GM18498 (cell line): ENCODE data around the gene INPP5A.
"Not testable (repeated sequence)": the region's sequence is repeated elsewhere in the genome, so short reads cannot be mapped to it uniquely, and the experiment has no call there.

Source experiments
- ATAC-seq: cut with Tn5 transposase; IDR thresholded peaks from one replicate; pipeline ENCODE4 v1.9.1; 2021; ENCODE audit warnings: mild to moderate bottlenecking, moderate library complexity; ENCODE audit not compliant: unreplicated experiment

Gene INPP5A

DNA sequence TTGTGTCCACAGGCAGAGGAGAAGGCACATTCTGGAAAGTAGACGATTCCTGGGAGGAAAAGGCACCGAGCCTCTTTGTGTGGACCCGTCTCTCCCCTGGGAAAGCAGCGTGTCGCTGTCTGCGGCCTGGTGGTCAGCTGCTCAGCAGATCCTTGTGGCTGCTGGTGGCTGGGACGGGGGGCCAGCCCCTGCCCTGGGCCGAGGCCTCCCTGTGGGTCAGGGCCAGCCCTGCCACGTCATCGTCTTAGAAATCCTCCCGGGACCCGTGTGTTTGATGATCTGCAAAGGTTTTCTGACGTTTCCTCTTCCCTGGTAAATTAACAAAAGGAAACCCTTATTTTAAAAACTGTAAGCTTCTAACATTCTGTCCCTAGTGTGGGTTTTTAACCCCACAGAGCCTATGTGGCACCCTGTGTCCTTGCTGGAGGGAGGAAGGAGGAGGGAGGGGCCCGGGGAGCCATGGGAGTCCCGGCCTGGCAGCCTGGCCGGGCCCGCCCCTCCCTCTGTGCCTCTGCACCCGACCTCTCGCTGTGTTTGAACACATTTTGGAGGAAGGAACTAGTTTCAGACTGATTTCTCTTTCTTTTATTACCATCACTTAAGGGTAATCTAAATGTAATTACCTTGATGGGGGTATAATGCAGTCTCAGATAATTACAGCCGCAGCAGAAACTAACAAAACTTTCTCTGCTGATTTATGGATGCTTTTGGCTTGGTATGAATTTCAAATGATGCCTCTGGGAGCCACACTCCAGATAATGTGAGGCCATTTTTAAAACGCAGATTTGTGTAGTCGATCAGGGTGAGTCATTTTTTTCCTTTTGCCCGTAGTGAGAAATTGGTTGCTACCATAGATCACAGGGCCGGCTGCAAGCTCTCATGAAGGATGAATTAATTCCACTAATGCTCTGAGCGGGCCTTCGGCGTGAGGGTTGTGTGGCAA is 162.8 kb downstream of the INPP5A start:
- no peak for ATAC-seq

DNA sequence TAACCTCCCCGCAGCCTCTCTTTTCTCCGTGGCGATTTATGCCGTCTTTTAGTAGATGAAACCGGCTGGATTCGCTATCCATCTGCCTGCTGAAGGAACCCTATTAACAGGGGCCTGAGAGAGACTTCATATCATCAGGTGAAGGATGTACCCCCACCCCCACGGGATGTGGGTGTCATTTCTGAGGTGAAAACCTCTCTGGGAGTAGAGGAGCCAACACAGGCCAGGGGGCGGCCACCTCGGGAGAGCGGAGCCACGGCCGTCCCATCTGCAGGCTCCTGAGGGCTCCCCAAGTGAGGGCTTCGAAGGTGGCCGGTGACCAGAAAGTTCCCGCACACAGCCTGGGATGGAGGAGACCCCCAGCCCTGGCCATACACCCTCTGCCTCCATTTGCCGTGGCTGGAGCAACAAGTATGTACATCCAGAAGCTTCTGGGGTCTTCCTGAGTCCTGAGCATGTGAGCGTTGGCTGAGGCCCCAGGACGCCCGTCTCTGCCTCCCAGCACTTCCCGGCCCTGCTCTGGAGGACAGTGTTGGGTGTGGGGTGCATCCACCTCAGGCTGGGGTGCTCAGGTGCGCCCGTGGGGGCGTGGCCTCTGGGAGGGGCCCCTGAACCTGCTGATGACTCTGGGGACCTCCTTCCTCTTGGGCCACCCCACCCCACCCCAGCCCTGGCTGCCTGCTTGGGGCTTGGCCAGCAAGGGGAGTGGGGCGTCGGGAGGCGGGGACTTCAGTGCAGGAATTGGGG is 163.7 kb downstream of the INPP5A start:
- no peak for ATAC-seq

DNA sequence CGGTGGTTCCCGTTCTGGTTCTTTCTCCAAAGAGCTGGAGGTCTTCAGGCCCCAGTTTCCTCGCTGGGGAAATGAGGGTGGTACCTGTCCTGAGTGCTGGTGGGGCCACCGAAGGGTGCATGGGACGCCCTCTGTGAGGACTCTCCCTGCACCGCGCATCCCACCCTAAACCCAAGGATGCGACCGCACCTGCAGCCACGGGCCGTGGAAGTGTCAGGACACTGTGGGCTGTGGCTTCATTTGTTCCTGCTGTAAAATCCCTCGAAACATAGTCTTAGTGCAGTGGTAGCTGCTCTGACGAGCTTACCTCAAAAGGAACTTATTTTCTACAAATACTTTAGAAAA is 164.2 kb downstream of the INPP5A start:
- no peak for ATAC-seq

DNA sequence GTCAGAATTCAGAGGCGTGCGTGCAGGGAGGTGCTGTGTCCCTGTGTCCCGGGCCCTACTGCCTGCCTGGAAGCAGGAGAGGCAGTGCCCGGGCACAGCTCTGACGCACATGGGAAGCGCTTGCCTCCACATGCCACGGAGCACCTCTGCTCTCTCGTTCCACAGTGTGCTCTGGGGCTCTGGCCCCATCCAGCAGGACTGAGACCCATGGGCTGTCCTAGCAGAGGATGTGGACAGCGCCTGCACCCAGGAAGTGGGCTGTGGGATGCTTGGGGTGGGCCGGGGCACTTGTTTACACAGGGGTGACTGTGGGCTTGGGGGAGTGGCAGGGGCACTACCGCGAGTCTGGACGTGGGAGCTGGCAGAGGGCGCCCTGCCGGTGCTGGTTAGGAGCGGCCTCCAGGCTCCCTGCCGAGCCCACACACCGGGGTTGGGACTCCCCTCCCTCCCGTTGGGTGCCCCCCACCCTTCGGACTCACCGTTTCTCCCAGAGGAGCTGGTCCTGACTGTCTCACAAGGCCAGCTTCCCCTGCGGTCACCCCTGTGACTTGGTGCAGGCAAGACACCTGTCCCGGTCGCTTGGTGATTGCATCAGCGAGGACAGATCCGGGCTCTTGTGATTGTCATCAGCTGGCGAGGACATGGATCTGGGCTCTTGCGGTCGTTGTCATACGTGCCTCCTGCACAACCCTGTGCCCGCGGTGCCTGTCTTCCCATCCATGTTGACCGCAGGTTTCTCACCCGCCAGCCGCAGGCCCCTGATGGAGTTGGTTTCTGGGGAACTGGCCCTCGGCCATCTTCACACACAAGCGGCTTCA is 165.2 kb downstream of the INPP5A start:
- ATAC-seq, result no peak

DNA sequence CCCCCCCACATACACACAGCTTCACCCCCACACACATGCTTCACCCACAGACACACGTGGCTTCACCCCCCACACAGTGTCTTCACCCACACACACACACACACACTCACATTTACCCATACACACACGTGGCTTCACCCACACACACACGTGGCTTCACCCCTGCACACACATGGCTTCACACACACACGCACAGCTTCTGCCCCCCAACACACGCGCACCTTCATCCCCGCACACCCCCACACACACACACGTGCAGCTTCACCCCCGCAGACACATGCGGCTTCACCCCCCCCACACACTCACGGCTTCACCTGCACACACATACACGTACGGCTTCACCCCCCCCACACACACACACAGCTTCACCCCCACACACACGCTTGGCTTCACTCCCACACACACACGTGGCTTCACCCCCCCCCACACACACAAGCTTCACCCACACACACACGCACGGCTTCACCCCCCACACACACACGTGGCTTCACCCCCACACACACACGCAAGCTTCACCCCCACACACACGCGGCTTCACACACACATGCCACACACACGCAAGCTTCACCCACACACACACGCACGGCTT is 165.9 kb downstream of the INPP5A start:
- ATAC-seq, result no peak

DNA sequence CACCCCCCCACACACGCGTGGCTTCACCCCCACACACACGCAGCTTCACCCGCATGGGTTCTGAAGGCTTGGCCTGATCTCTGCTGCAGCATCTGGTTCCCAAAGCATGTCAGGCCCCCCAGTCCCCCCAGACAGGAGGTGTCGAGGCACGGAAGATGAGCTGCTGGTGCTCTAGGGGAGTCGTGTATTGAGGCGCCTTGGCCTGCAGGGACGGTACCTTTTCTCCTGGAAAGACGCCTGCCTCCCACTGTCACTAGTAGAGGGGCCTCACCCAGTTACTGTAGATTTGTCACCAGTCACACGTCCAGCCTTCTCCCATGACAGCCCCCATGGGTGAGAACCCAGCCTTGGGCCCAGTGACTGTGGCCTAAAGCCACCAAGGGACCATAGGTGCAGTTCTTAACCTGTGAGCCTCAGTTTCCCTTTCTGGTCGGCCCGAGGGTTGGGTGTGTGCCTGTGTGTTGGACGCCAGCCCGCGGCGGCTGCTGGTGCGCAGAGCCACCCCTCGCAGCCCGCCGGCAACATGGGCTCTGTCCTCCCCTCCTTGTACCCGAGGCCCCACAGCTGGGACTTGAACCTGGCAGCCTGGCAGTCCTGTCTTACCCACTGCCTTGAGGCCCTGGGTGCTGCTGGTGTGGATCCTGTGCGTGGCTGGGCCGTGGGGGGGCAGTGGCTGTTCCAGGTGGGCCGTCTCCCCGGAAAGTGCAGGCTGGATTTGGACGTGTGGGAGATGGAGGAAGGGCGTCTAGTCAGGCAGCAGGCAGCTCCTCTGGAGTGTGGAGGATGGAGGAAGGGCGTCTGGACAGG is 166.6 kb downstream of the INPP5A start:
- no peak for ATAC-seq

DNA sequence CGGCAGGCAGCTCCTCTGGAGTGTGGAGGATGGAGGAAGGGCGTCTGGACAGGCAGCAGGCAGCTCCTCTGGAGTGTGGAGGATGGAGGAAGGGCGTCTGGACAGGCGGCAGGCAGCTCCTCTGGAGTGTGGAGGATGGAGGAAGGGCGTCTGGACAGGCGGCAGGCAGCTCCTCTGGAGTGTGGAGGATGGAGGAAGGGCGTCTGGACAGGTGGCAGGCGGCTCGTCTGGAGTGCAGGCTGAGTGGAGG is 167.2 kb downstream of the INPP5A start:
- ATAC-seq, result not testable (repeated sequence)

DNA sequence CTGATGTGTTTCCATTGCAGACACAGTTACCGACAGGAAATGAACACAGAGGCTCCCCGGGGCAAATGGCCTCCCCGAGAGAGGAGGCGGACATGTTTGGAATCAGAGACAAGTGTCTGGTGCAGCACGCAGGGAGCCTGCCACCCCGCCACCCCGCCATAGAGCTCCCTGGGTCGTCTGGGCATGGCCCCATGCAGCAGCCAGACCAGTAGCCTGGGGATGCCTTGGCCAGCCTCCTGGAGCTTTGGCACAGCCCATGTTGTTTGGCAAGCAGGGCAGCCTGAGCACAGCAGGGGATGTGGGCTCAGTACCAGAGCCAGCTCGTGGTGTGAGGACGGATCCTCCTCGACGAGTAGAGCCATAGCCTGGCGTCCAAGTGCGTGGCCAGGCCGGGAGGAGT is 167.6 kb downstream of the INPP5A start:
- no peak for ATAC-seq

DNA sequence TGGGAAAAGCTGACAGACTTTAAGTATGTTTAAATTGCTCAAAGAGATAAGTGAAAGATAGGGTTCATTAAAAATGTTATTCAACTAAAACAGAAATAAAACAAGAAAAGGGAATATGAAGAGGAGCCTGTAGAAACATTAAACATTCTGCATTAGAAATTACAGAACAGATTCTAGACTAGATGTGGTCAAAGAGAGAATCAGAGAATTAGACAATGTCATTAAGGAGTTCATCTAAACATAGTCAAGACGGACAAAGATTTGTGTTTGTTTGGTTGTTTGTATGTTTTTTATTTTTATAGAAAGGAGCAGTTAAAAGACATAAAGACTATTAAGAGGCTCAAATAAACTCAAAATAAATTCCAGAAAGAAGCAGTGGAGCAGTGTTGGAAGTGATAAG is 168.4 kb downstream of the INPP5A start:
- ATAC-seq, result no peak

DNA sequence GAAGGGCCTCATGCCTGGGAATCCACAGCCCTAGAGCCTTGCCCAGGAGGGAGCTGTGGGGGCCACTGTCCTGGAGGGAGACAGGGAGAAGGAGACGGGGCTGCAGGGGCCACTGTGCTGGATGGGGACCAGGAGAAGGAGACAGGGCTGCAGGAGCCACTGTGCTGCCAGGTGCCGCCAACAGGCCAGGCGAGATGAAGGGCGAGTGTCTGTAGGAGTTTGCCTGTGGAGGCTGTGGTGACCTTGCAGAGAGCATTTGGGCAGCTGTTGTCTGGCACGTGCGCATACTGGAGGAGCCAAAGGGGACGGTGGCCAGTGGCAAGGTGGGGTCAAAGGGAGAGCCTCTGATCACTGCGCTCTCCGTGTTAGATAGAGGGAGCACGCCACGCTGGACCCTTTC is 169.1 kb downstream of the INPP5A start:
- ATAC-seq, result no peak

DNA sequence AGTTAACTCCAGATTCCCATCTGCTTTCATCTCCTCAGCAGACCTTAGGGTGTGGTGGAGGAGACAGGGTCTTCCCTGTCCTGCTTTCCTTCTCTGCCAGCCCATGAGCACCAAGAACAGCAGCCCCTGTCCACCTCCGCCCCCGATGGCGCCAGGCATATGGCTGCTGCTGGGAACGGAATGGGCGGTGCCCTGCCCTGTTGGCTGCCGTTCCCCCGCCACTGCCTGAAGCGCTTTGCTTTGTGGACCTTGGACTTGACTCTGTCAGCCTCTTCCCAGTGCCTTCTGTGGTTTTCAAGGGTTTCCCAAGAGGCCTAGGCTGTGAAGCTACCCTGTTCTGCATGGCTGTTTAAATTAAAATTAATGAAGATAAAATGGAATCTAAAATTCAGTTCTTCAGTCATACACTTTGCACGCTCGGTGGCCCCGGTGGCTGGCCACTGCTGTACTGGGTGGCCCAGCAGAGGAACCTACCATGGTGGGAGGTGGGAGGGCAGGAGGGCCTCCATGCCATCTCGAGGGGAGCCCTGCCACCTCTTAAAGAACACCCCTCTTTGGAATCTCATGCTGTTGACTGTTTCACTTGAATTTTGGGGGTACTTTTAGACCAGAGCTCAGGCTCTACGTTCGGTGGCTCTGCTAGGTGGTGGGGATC is 169.7 kb downstream of the INPP5A start:
- no peak for ATAC-seq

DNA sequence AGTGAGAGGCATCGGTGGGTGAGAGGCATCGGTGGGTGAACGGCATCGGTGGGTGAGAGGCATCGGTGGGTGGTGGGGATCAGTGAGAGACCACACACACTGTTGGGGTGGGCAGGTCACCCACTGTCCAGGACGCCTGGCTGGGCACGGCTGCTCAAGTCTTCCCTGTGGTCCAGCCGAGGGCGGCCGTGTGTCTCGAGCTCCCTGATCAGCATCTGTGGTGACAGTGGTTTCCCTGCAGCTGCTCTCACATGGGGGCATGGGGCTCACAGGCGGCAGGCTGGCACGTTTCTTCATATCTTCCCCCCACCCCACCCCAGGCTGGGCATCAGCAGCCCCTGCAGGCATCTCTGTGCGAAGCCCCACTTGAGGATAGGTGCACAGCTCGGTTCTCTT is 170.2 kb downstream of the INPP5A start:
- ATAC-seq, result no peak

DNA sequence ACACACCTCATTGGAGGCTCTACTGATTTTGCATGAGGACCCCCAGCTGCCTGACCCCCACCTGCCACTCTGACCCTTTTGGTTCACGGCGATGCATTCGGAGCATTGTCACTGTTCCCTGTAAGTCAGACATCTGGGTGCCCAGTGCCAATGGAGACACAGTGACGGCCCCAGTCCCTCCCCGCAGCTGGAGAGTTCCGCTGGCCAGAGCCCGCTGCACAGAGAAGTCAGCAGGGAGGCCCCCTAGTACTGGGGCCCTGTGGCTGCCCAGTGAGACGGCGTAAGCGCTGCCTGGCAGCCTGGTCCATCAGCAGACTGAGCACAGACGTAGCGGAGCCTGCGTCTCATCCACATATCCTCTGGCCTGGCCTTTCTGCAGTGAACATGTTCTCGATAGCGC is 170.9 kb downstream of the INPP5A start:
- no peak for ATAC-seq

DNA sequence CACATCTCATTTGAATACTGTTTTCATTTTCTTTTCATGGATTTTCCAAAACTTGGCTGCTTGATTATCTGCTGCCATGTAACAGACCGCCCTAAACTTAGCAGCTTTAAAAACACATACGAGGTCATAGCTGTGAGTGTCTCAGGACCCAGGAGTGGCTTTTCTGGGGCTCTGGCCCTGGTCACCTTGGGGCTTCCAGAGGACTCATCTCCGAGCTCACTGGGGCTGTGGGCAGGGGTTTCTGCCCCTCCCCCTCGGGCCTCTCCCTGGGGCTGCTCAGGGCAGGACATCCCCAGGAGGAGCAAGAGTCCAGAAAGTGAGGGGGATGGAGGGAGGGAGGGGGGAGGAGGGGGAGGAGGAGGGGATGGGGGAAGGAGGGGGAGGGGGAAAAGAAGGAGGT is 171.3 kb downstream of the INPP5A start:
- ATAC-seq, result no peak

DNA sequence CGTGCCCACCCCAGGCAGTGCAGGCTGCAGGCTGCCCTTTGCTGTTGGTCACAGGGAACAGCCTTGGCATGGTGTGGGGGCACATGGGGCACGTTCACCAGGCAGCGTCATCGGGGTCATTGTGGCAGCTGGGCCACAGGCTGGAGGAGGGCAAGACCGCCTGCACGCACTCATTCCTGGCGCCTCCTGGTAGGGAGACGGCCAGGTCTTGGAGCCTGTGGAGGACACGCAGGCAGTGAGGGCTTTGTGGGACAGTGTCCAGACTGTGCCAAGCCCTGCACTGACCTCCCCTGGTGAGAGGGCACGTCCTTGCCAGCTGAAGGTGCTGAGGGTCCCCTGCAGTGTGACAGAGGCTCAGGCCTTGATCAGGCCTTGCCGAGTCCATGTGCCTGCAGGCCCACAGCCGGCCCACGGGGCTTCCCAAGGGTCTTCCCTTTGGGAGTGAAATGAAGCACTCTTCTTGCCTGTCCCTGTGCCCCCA is 171.9 kb downstream of the INPP5A start:
- ATAC-seq, result no peak

DNA sequence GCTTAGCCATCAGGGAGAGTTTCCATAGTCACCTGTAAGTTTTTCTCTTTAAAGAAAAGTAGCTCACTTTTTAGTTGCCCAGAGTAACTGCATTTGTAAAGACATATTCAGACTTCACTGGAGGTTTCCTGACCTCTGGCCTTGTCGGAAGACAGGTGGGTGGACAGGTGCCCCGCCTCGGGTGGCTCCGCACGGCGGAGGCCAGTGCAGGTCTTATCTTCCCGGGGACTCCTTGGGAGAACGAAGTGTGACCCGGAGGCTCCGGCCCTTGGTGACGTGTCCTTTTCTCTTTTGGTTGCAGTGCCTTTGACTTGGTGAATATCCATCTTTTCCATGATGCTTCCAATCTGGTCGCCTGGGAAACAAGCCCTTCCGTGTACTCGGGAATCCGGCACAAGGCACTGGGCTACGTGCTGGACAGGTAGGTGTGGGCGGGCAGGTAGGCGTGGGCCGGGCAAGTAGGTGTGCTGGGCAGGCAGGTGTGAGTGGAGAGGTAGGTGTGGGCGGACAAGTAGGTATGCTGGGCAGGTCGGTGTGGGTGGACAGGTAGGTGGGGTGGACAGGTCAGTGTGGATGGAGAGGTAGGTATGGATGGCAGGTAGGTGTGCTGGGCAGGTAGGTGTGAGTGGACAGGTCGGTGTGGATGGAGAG is 172.6 kb downstream of the INPP5A start:
- ATAC-seq, result no peak

DNA sequence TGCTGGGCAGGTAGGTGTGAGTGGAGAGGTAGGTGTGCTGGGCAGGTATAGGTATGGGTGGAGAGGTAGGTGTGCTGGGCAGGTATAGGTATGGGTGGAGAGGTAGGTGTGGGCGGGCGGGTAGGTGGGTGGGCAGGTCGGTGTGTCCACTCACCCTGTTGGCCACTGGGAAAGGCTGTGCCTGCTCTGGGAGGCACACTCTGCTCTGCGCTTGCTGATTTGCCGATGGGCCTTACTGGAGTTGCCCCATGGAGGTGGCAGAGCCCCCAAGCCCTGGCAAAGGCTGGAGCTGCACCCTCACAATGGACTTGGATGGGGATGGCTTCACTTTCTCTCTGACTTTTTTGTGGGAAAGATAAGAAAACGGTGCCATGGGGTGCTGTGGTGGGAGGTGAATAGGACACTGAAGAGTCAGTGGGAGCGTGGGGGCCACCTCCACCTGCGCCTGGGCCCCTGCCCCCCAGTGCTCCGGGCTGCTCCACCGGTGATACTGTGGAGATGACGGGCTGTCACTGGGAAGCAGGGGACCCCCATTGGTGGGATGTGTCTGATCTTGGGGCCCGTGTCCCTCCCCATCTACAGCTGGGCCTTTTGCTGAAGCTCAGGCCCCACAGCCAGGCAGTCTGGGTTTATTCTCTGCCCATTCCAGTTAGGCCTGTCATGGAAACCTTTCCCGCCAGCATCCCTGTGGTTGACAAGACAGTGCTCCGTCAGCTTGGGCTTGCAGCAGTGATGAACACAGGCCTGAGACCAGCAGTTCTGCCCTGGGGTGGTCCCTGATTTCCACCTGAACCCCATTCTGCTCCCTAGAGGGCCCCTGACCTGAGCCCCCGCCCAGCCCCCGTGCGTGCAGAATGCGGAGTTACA is 173.4 kb downstream of the INPP5A start:
- no peak for ATAC-seq

DNA sequence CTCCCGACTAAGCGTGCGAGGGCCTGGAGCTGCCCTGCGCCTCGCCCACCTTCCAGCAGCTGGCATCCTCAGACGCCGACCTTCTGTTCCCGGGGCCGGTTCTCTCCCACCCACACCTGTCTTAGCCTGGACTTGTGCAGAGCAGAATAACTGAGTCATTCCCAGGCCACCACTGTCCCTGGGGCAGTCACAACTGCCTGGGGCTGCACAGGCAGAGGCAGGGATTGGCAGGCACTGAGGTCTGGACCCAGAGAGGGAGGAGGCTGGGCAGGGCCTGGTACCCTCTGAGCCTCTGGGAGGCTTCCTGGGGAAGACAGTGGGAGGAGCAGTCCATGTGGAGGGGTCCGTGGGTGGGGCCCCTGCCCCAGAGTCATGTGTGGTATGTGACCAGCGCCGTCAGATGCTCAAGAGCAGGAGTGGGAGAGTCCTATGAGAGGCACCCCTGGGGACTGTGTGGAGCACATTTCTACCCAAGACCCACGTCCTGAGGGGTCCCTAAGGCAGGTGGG is 174.1 kb downstream of the INPP5A start:
- ATAC-seq, result no peak
